K562 (cell line): ENCODE results near the gene CIAO3. TPM values are rescaled to one million over a fixed set of nuclear protein-coding genes. Genes with fewer than 3 reads are reported as not detected.
A peak's percentile ranks its signal among the peaks of the same experiment; 100 is the strongest.

Experiments
- ADNP ChIP-seq: fragments of 200-800 bp; sonication (Bioruptor generic); IDR thresholded peaks from 2 replicates; pipeline ENCODE4 v1.6.1; 2016; ENCODE audit warnings: missing genetic modification characterization, missing compliant biosample characterization
- CTCFL ChIP-seq: IDR thresholded peaks from 2 replicates; pipeline ENCODE4 v1.6.1; 2011; ENCODE audit warnings: borderline replicate concordance, low read depth, mild to moderate bottlenecking, moderate library complexity, low read length; ENCODE audit not compliant: insufficient read depth, poor library complexity, severe bottlenecking
- MCM3 ChIP-seq: fragments of 450-650 bp; IDR thresholded peaks from 2 replicates; pipeline ENCODE4 v1.6.1; 2016
- MNT ChIP-seq, 2 experiments: fragments of 450-650 bp; conservative IDR thresholded peaks; 2 replicates each; pipeline ENCODE4 v1.6.1; 2017; ENCODE audit warnings: mild to moderate bottlenecking in 2 of 2, moderate library complexity in 2 of 2
- NR2C2 ChIP-seq, 2 experiments: fragments of 200-800 bp in 1 of 2; sonication (Bioruptor generic) in 1 of 2; sonication (generic) in 1 of 2; formaldehyde crosslinking in 1 of 2; IDR thresholded peaks; 2 replicates each; pipeline versions ENCODE4 v1.6.1 to v1.8.0; 2016 to 2022; ENCODE audit warnings: mild to moderate bottlenecking in 1 of 2, missing compliant biosample characterization in 1 of 2, missing genetic modification characterization in 1 of 2, missing genetic modification reagents in 1 of 2
- PATZ1 ChIP-seq: fragments of 250-450 bp; sonication (Bioruptor Pico); IDR thresholded peaks from 2 replicates; pipeline ENCODE4 v1.5.0; 2020; ENCODE audit warnings: mild to moderate bottlenecking, borderline replicate concordance
- POLR2AphosphoS2 ChIP-seq: IDR thresholded peaks from 2 replicates; pipeline ENCODE4 v1.6.1; 2012; ENCODE audit warnings: low read length, improper control_type of control experiment
- RBM17 ChIP-seq: fragments of 200-400 bp; formaldehyde crosslinking; IDR thresholded peaks from 2 replicates; pipeline ENCODE4 v1.6.1; 2017; ENCODE audit warnings: low read depth, mild to moderate bottlenecking, low read length, borderline replicate concordance
- SOX6 ChIP-seq: fragments of 450-650 bp; IDR thresholded peaks from 2 replicates; pipeline ENCODE4 v1.6.1; 2014; ENCODE audit warnings: mild to moderate bottlenecking
- TEAD4 ChIP-seq, 2 experiments: sonication (generic) in 1 of 2; formaldehyde crosslinking in 1 of 2; IDR thresholded peaks; 2 replicates each; pipeline versions ENCODE4 v1.6.1 to v1.8.0; 2012 to 2022; ENCODE audit warnings: borderline replicate concordance in 1 of 2, inconsistent platforms in 1 of 2, low read length in 1 of 2, mild to moderate bottlenecking in 1 of 2, missing genetic modification reagents in 1 of 2
- TOE1 ChIP-seq, 2 experiments: fragments of 450-650 bp in 1 of 2; sonication (generic) in 1 of 2; formaldehyde crosslinking in 1 of 2; IDR thresholded peaks; 2 replicates each; pipeline versions ENCODE4 v1.7.1 to v1.8.0; 2016 to 2022; ENCODE audit warnings: borderline replicate concordance in 2 of 2, mild to moderate bottlenecking in 2 of 2, antibody characterized with exemption in 1 of 2, inconsistent platforms in 1 of 2, low read depth in 1 of 2, missing genetic modification reagents in 1 of 2, moderate library complexity in 1 of 2
- ZNF398 ChIP-seq: fragments of 250-450 bp; sonication (Bioruptor Pico); IDR thresholded peaks from 2 replicates; pipeline ENCODE4 v1.8.0; 2021; ENCODE audit warnings: moderate library complexity, mild to moderate bottlenecking, inconsistent platforms
- ZNF41 ChIP-seq: fragments of 250-450 bp; sonication (Bioruptor Pico); conservative IDR thresholded peaks from 2 replicates; pipeline ENCODE4 v1.4.0; 2020; ENCODE audit warnings: mild to moderate bottlenecking
- ZNF449 ChIP-seq: fragments of 250-450 bp; sonication (Bioruptor Pico); IDR thresholded peaks from 2 replicates; pipeline ENCODE4 v1.8.0; 2022; ENCODE audit warnings: moderate library complexity, mild to moderate bottlenecking, inconsistent platforms
- polyA plus RNA-seq, 8 experiments: library from polyadenylated mRNA; depleted of rRNA in 4 of 8; stranded (reverse) in 5 of 8; unstranded in 3 of 8; fragments of >200 nt; fragmentation: Nextera tagmentation in 2 of 8; fragmentation: Illumina TruSeq in 1 of 8; extraction: Ambion mirVana in 2 of 8; extraction: Trizol in 1 of 8; gene quantifications; 2 replicates each; pipeline versions ENCODE4 v1.2.1 to v1.2.3, GENCODE V29; 2011 to 2014; ENCODE audit warnings: inconsistent platforms in 1 of 8, missing spikeins in 1 of 8
- total RNA-seq, 7 experiments: library from RNA; depleted of rRNA in 6 of 7; stranded (reverse); fragments of >200 nt in 6 of 7; fragmentation: Illumina TruSeq in 2 of 7; extraction: Trizol in 2 of 7; gene quantifications; 2 replicates each; pipeline versions ENCODE4 v1.2.1 to v1.2.3, GENCODE V29; 2011 to 2021; ENCODE audit warnings: low replicate concordance in 1 of 7

The CIAO3 gene
- total and polyA plus RNA-seq, 9 of the 15 experiments (the other 6 are each of a cell fraction or from before 2014, with no cell fraction given): 2.2 to 35.6 (median 18.7) TPM

GRCh38 chr16:715477-716199 lies 25.2 kb downstream of the CIAO3 start (continued):
- no peak for TF ChIP-seq NR2C2 (CRISPR knock-in tag; IDR thresholded peaks at IDR 0.05)
- TF ChIP-seq NR2C2 (tag; IDR thresholded peaks at IDR 0.05): no peak
- no peak for TF ChIP-seq ZNF41 (CRISPR knock-in tag)
- no peak for TF ChIP-seq PATZ1 (CRISPR knock-in tag)
- no peak for TF ChIP-seq POLR2AphosphoS2
- no peak for TF ChIP-seq TOE1 (IDR thresholded peaks at IDR 0.05; ENCODE audit: borderline replicate concordance)
- no peak for TF ChIP-seq TOE1 (CRISPR knock-in tag; IDR thresholded peaks at IDR 0.05; ENCODE audit: borderline replicate concordance, low read depth)
- TF ChIP-seq ZNF449 (CRISPR knock-in tag): no peak
- TF ChIP-seq ADNP (tag): no peak
- TF ChIP-seq RBM17: no peak
- no peak for TF ChIP-seq TEAD4 (IDR thresholded peaks at IDR 0.05; ENCODE audit: low read length)
- TF ChIP-seq TEAD4 (CRISPR knock-in tag; IDR thresholded peaks at IDR 0.05; ENCODE audit: borderline replicate concordance): no peak
- no peak for TF ChIP-seq ZNF398
- TF ChIP-seq CTCFL: peak; percentile 19
- TF ChIP-seq SOX6: no peak
- no peak for TF ChIP-seq MNT (conservative IDR thresholded peaks at IDR 0.05)
- no peak for TF ChIP-seq MCM3
